Measurements from ENCODE around the gene ARNT2.

DNA sequence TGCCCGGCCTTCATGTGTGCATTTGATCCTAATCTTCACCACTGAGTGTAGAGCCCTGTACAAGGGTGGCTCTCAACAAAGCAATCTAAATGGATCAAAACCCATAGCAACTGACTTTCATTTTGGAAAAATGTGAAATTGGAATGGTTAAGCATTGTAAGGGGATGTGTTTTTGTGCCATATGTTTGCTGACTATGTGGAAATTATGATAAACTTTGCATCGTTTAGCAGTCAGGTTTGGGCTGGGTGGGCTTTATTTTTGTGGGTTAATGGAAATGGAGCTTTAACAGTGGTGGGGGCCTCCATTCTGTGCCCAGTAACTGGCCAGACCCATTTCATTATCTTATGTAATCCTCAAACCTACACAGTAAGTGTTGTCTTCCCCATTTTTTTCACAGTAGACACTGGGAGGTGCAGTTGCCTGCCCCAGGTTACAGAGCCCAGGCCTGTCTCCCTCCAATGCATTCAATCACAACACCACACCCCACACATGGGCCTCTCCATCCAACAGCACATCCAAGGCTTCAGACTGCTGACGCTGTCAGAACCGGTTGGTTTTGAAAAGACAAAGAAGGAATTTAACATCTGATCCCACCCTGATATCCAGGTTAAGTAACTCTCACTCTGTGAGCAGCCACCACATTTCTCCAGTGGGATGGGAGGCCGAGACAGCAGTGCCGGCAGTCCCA, 154.6 kb downstream of the ARNT2 start:
- TF ChIP-seq KLF15 (CRISPR knock-in tag; IDR thresholded peaks at IDR 0.05; ENCODE audit: borderline replicate concordance) (no peak), DPF2 (CRISPR knock-in tag; IDR thresholded peaks at IDR 0.05; ENCODE audit: borderline replicate concordance, low read depth) (no peak), ZFP41 (CRISPR knock-in tag; IDR thresholded peaks at IDR 0.05; ENCODE audit: borderline replicate concordance) (no peak), JUND (CRISPR knock-in tag; IDR thresholded peaks at IDR 0.05) (no peak), ZNF12 (CRISPR knock-in tag; IDR thresholded peaks at IDR 0.05) (no peak)
- TF ChIP-seq, protein P1, sequence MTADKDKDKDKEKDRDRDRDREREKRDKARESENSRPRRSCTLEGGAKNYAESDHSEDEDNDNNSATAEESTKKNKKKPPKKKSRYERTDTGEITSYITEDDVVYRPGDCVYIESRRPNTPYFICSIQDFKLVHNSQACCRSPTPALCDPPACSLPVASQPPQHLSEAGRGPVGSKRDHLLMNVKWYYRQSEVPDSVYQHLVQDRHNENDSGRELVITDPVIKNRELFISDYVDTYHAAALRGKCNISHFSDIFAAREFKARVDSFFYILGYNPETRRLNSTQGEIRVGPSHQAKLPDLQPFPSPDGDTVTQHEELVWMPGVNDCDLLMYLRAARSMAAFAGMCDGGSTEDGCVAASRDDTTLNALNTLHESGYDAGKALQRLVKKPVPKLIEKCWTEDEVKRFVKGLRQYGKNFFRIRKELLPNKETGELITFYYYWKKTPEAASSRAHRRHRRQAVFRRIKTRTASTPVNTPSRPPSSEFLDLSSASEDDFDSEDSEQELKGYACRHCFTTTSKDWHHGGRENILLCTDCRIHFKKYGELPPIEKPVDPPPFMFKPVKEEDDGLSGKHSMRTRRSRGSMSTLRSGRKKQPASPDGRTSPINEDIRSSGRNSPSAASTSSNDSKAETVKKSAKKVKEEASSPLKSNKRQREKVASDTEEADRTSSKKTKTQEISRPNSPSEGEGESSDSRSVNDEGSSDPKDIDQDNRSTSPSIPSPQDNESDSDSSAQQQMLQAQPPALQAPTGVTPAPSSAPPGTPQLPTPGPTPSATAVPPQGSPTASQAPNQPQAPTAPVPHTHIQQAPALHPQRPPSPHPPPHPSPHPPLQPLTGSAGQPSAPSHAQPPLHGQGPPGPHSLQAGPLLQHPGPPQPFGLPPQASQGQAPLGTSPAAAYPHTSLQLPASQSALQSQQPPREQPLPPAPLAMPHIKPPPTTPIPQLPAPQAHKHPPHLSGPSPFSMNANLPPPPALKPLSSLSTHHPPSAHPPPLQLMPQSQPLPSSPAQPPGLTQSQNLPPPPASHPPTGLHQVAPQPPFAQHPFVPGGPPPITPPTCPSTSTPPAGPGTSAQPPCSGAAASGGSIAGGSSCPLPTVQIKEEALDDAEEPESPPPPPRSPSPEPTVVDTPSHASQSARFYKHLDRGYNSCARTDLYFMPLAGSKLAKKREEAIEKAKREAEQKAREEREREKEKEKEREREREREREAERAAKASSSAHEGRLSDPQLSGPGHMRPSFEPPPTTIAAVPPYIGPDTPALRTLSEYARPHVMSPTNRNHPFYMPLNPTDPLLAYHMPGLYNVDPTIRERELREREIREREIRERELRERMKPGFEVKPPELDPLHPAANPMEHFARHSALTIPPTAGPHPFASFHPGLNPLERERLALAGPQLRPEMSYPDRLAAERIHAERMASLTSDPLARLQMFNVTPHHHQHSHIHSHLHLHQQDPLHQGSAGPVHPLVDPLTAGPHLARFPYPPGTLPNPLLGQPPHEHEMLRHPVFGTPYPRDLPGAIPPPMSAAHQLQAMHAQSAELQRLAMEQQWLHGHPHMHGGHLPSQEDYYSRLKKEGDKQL (CRISPR knock-in tag; IDR thresholded peaks at IDR 0.05; ENCODE audit: low read depth): no peak

All from HepG2 (cell line).